NT2/D1 (cell line): ENCODE measurements around the gene FDPS.

Experiments used
- SUZ12 ChIP-seq: IDR thresholded peaks from 2 replicates; pipeline ENCODE4 v1.6.1; 2011; ENCODE audit not compliant: insufficient read length, insufficient read depth; ENCODE audit errors: extremely low read depth
- YY1 ChIP-seq: IDR thresholded peaks from 2 replicates; pipeline ENCODE4 v1.6.1; 2011; ENCODE audit not compliant: insufficient read length, insufficient read depth

GRCh38 chr1:155266553-155266952 lies 42.1 kb upstream of the FDPS start:
- TF ChIP-seq YY1, result no peak
- no peak for TF ChIP-seq SUZ12
